HEK293 (cell line): ENCODE results near the gene GATAD2A.
"Not testable (repeated sequence)": the region's sequence is repeated elsewhere in the genome, so short reads cannot be mapped to it uniquely, and the experiment has no call there.

Experiments
- CTCF ChIA-PET: fragments of 350-600 bp; formaldehyde crosslinking; extraction: SDS; loops from one replicate; lab custom pipeline; 2021; ENCODE audit warnings: antibody characterized with exemption; lab: Yijun Ruan, JAX
- POLR2A ChIA-PET: fragments of 300-600 bp; formaldehyde crosslinking; extraction: SDS; loops from one replicate; lab custom pipeline; 2020; ENCODE audit warnings: antibody characterized with exemption, inconsistent platforms; lab: Yijun Ruan, JAX
- H3K27ac ChIP-seq: fragments of 200-500 bp; sonication (Bioruptor generic); 2 replicates; pipeline ENCODE4 v1.5.1; 2014; ENCODE audit warnings: low read depth, low read length, control low read depth, inconsistent platforms; ENCODE audit errors: extremely low read depth
- H3K36me3 ChIP-seq, 2 experiments: fragments of 200-500 bp in 1 of 2; sonication (Bioruptor generic) in 1 of 2; 1 replicate in 1 of 2; 2 replicates in 1 of 2; pipeline ENCODE4 v1.5.1; 2014 to 2017; ENCODE audit warnings: inconsistent platforms in 2 of 2, low read length in 2 of 2; ENCODE audit not compliant: control insufficient read depth in 2 of 2, insufficient read depth in 1 of 2
- H3K4me1 ChIP-seq: fragments of 200-500 bp; sonication (Bioruptor generic); 2 replicates; pipeline ENCODE4 v1.5.1; 2014; ENCODE audit warnings: mild to moderate bottlenecking, low read length, inconsistent platforms; ENCODE audit not compliant: control insufficient read depth, insufficient read depth
- H3K4me3 ChIP-seq: 2 replicates; pipeline ENCODE4 v1.5.1; 2011; ENCODE audit warnings: low read depth, mild to moderate bottlenecking, control low read depth, low read length, moderate library complexity
- H3K9me3 ChIP-seq: fragments of 200-500 bp; sonication (Bioruptor generic); 2 replicates; pipeline ENCODE4 v1.5.1; 2014; ENCODE audit warnings: low read depth, low read length, inconsistent platforms; ENCODE audit not compliant: control insufficient read depth, insufficient read depth
- KLF1 ChIP-seq: fragments of 450-650 bp; formaldehyde crosslinking; IDR thresholded peaks from 2 replicates; pipeline ENCODE4 v1.5.1; 2016; ENCODE audit warnings: missing biosample characterization, missing genetic modification characterization
- PRDM10 ChIP-seq: fragments of 450-650 bp; formaldehyde crosslinking; IDR thresholded peaks from 2 replicates; pipeline ENCODE4 v1.5.1; 2016; ENCODE audit warnings: missing biosample characterization, missing genetic modification characterization
- SP3 ChIP-seq: fragments of 450-650 bp; formaldehyde crosslinking; IDR thresholded peaks from 2 replicates; pipeline ENCODE4 v1.5.1; 2016; ENCODE audit warnings: missing biosample characterization, missing genetic modification characterization
- SP7 ChIP-seq: fragments of 450-650 bp; formaldehyde crosslinking; IDR thresholded peaks from 2 replicates; pipeline ENCODE4 v1.5.1; 2016; ENCODE audit warnings: missing biosample characterization, missing genetic modification characterization
- TRIM28 ChIP-seq: IDR thresholded peaks from 2 replicates; pipeline ENCODE4 v1.6.1; 2011; ENCODE audit warnings: low read length, control low read depth, borderline replicate concordance
- YY2 ChIP-seq: fragments of 450-650 bp; formaldehyde crosslinking; IDR thresholded peaks from 2 replicates; pipeline ENCODE4 v1.5.1; 2016; ENCODE audit warnings: missing biosample characterization, missing genetic modification characterization
- ZBTB49 ChIP-seq: fragments of 450-650 bp; formaldehyde crosslinking; IDR thresholded peaks from 2 replicates; pipeline ENCODE4 v1.5.1; 2016; ENCODE audit warnings: missing biosample characterization, missing genetic modification characterization, low read depth
- ZNF121 ChIP-seq: fragments of 450-650 bp; formaldehyde crosslinking; IDR thresholded peaks from 2 replicates; pipeline ENCODE4 v1.5.1; 2016; ENCODE audit warnings: missing biosample characterization, missing genetic modification characterization
- ZNF132 ChIP-seq: fragments of 450-650 bp; formaldehyde crosslinking; IDR thresholded peaks from 2 replicates; pipeline ENCODE4 v1.5.1; 2017; ENCODE audit warnings: missing biosample characterization, missing genetic modification characterization, borderline replicate concordance
- ZNF138 ChIP-seq: fragments of 450-650 bp; formaldehyde crosslinking; IDR thresholded peaks from 2 replicates; pipeline ENCODE4 v1.5.1; 2016; ENCODE audit warnings: missing biosample characterization, missing genetic modification characterization, borderline replicate concordance
- ZNF184 ChIP-seq: fragments of 450-650 bp; IDR thresholded peaks from 2 replicates; pipeline ENCODE4 v1.5.1; 2018; ENCODE audit warnings: missing biosample characterization, mild to moderate bottlenecking, missing genetic modification characterization
- ZNF211 ChIP-seq: fragments of 450-650 bp; formaldehyde crosslinking; IDR thresholded peaks from 2 replicates; pipeline ENCODE4 v1.5.1; 2016; ENCODE audit warnings: low read depth, missing biosample characterization, missing genetic modification characterization
- ZNF214 ChIP-seq: fragments of 450-650 bp; formaldehyde crosslinking; IDR thresholded peaks from 2 replicates; pipeline ENCODE4 v1.5.1; 2017; ENCODE audit warnings: missing biosample characterization, mild to moderate bottlenecking, missing genetic modification characterization, borderline replicate concordance
- ZNF223 ChIP-seq: fragments of 450-650 bp; formaldehyde crosslinking; IDR thresholded peaks from 2 replicates; pipeline ENCODE4 v1.5.1; 2016; ENCODE audit warnings: missing biosample characterization, missing genetic modification characterization
- ZNF248 ChIP-seq: fragments of 450-650 bp; formaldehyde crosslinking; IDR thresholded peaks from 2 replicates; pipeline ENCODE4 v1.5.1; 2017; ENCODE audit warnings: missing biosample characterization, missing genetic modification characterization
- ZNF266 ChIP-seq: fragments of 450-650 bp; formaldehyde crosslinking; IDR thresholded peaks from 2 replicates; pipeline ENCODE4 v1.5.1; 2016; ENCODE audit warnings: missing biosample characterization, missing genetic modification characterization, low read depth
- ZNF324 ChIP-seq: fragments of 450-650 bp; formaldehyde crosslinking; IDR thresholded peaks from 2 replicates; pipeline ENCODE4 v1.5.1; 2016; ENCODE audit warnings: missing biosample characterization, missing genetic modification characterization
- ZNF350 ChIP-seq: fragments of 450-650 bp; formaldehyde crosslinking; IDR thresholded peaks from 2 replicates; pipeline ENCODE4 v1.5.0; 2017; ENCODE audit warnings: missing biosample characterization, mild to moderate bottlenecking, missing genetic modification characterization
- ZNF404 ChIP-seq: fragments of 450-650 bp; formaldehyde crosslinking; IDR thresholded peaks from 2 replicates; pipeline ENCODE4 v1.5.1; 2017; ENCODE audit warnings: missing biosample characterization, missing genetic modification characterization
- ZNF48 ChIP-seq: fragments of 450-650 bp; formaldehyde crosslinking; IDR thresholded peaks from 2 replicates; pipeline ENCODE4 v1.5.1; 2016; ENCODE audit warnings: missing biosample characterization, missing genetic modification characterization
- ZNF623 ChIP-seq: fragments of 450-650 bp; formaldehyde crosslinking; IDR thresholded peaks from 2 replicates; pipeline ENCODE4 v1.5.1; 2016; ENCODE audit warnings: missing biosample characterization, missing genetic modification characterization
- ZNF747 ChIP-seq: fragments of 450-650 bp; formaldehyde crosslinking; IDR thresholded peaks from 2 replicates; pipeline ENCODE4 v1.5.1; 2016; ENCODE audit warnings: missing biosample characterization, missing genetic modification characterization
- TF ChIP-seq, protein P1 (sequence below): fragments of 450-650 bp; formaldehyde crosslinking; IDR thresholded peaks from 2 replicates; pipeline ENCODE4 v1.5.1; 2017; ENCODE audit warnings: missing biosample characterization, missing genetic modification characterization
- TF ChIP-seq, protein P2 (sequence below): fragments of 450-650 bp; formaldehyde crosslinking; IDR thresholded peaks from 2 replicates; pipeline ENCODE4 v1.5.1; 2016; ENCODE audit warnings: missing biosample characterization, missing genetic modification characterization

The GATAD2A gene

GRCh38 chr19:19379527-19379926 lies 25.9 kb upstream of the GATAD2A start:
- TF ChIP-seq ZNF324 (tag by site-specific recombination) (no peak), ZNF747 (tag by site-specific recombination) (no peak), KLF1 (tag by site-specific recombination) (no peak), ZNF138 (no peak), ZNF184 (tag by site-specific recombination) (no peak), ZNF266 (no peak), SP3 (no peak), ZNF48 (tag by site-specific recombination) (no peak), SP7 (no peak), TRIM28 (no peak), ZNF404 (tag by site-specific recombination) (no peak), ZNF121 (no peak), YY2 (tag by site-specific recombination) (no peak), ZNF214 (tag by site-specific recombination) (no peak), ZNF211 (tag by site-specific recombination) (no peak), ZBTB49 (tag by site-specific recombination) (no peak), ZNF132 (tag by site-specific recombination) (no peak)
- TF ChIP-seq, protein P1, sequence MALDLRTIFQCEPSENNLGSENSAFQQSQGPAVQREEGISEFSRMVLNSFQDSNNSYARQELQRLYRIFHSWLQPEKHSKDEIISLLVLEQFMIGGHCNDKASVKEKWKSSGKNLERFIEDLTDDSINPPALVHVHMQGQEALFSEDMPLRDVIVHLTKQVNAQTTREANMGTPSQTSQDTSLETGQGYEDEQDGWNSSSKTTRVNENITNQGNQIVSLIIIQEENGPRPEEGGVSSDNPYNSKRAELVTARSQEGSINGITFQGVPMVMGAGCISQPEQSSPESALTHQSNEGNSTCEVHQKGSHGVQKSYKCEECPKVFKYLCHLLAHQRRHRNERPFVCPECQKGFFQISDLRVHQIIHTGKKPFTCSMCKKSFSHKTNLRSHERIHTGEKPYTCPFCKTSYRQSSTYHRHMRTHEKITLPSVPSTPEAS (tag by site-specific recombination): no peak
- H3K36me3 ChIP-seq: no peaks in the 10 kb centered on the region
- H3K9me3 ChIP-seq: no peaks in the 10 kb centered on the region
- no peak overlapping the region for H3K27ac ChIP-seq
- POLR2A ChIA-PET: interaction anchor here (0.5 to 0.6 kb wide), 2 partner anchors 64 to 374 kb away, joined by 3 read pairs; no protein-coding TSS in a partner anchor
- no peak overlapping the region for H3K4me3 ChIP-seq
- CTCF ChIA-PET: interaction anchor here (0.6 to 0.9 kb wide), 2 partner anchors 12 to 14 kb away, joined by 3 read pairs; no protein-coding TSS in a partner anchor
- peaks cover 9% of the 10 kb centered on the region for H3K4me1 ChIP-seq

DNA sequence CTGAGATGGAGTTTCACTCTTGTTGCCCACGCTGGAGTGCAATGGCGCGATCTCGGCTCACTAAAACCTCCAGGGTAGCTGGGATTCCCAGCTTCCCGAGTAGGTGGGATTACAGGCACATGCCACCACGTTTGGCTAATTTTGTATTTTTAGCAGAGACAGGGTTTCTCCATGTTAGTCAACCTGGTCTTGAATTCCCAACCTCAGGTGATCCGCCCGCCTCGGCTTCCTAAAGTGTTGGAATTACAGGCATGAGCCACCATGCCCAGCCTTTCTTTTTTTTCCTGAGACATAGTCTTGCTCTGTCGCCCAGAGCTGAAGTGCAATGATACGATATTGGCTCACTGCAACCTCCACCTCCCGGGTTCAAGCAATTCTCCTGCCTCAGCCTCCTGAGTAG lies 25.2 kb upstream of the GATAD2A start:
- ChIA-PET CTCF (interaction anchor here (0.6 kb wide), 1 partner anchor 15 kb away, joined by 3 read pairs; no protein-coding TSS in a partner anchor), POLR2A (interaction anchor here (1.8 kb wide), 1 partner anchor 25 kb away, joined by 4 read pairs; the partner anchor contains the start of gene GATAD2A)
- not testable (repeated sequence) for H3K9me3 ChIP-seq, H3K4me3 ChIP-seq, H3K27ac ChIP-seq, H3K4me1 ChIP-seq, H3K36me3 ChIP-seq

GRCh38 chr19:19381007-19381926 lies 24.2 kb upstream of the GATAD2A start:
- no peak overlapping the region for H3K27ac ChIP-seq
- ChIA-PET CTCF (interaction anchor here (0.7 to 1.4 kb wide), 3 partner anchors 19 to 190 kb away, joined by 3 to 5 read pairs (median 4); no protein-coding TSS in a partner anchor), POLR2A (interaction anchor here (1.8 kb wide), 1 partner anchor 24 kb away, joined by 4 read pairs; the partner anchor contains the start of gene GATAD2A)
- no peak for TF ChIP-seq ZNF623 (tag by site-specific recombination)
- TF ChIP-seq, protein P2, sequence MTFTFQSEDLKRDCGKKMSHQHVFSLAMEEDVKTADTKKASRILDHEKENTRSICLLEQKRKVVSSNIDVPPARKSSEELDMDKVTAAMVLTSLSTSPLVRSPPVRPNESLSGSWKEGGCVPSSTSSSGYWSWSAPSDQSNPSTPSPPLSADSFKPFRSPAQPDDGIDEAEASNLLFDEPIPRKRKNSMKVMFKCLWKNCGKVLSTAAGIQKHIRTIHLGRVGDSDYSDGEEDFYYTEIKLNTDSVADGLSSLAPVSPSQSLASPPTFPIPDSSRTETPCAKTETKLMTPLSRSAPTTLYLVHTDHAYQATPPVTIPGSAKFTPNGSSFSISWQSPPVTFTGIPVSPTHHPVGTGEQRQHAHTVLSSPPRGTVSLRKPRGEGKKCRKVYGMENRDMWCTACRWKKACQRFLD (tag by site-specific recombination): no peak
- TF ChIP-seq ZNF223 (tag by site-specific recombination): no peak
- no peak for TF ChIP-seq PRDM10 (tag by site-specific recombination)
- no peak for TF ChIP-seq ZNF350 (tag by site-specific recombination)
- no peak for TF ChIP-seq ZNF248 (tag by site-specific recombination)

More at GRCh38 chr19:19381007-19381926, 24.2 kb upstream of the GATAD2A start:
- H3K4me1 ChIP-seq: peaks cover 9% of the 10 kb centered on the region
- H3K4me3 ChIP-seq: no peak overlapping the region
- H3K9me3 ChIP-seq: no peaks in the 10 kb centered on the region
- no peaks in the 10 kb centered on the region for H3K36me3 ChIP-seq
